SH-SY5Y (cell line): Measurements from ENCODE around the gene DDX46.

Experiments used
- GATA2 ChIP-seq: IDR thresholded peaks from 2 replicates; pipeline ENCODE4 v1.6.1; 2011; ENCODE audit warnings: mild to moderate bottlenecking, low read depth, low read length
- GATA3 ChIP-seq: IDR thresholded peaks from 2 replicates; pipeline ENCODE4 v1.6.1; 2011; ENCODE audit warnings: low read depth, mild to moderate bottlenecking, low read length, moderate library complexity

- TF ChIP-seq GATA2 (no peak), GATA3 (no peak)
Observed at GRCh38 chr5:134813827-134814226, 55.2 kb downstream of the DDX46 start.
